Kidney epithelial cell (primary cell): Measurements from ENCODE around the gene TBC1D10A. TPM values are rescaled to one million over a fixed set of nuclear protein-coding genes. Genes with fewer than 3 reads are reported as not detected.

Experiments
- DNase-seq: peaks from one replicate; pipeline ENCODE4 v3.0.0-alpha.2; 2010; ENCODE audit warnings: low read depth
- H3K27me3 ChIP-seq: 2 replicates; pipeline ENCODE4 v1.6.0; 2011; ENCODE audit warnings: low read length; ENCODE audit not compliant: control insufficient read depth, insufficient read depth
- H3K36me3 ChIP-seq: 2 replicates; pipeline ENCODE4 v1.5.1; 2011; ENCODE audit warnings: low read length; ENCODE audit not compliant: control insufficient read depth, insufficient read depth
- H3K4me3 ChIP-seq: 2 replicates; pipeline ENCODE4 v1.5.1; 2011; ENCODE audit warnings: low read depth, mild to moderate bottlenecking, control low read depth, low read length
- total RNA-seq: library from RNA; depleted of rRNA; stranded (reverse); fragments of >200 nt; gene quantifications from 2 replicates; pipeline ENCODE4 v1.2.3, GENCODE V29; 2015
- TF ChIP-seq, protein P1 (sequence below): IDR thresholded peaks from 2 replicates; pipeline ENCODE4 v1.5.1; 2011; ENCODE audit warnings: mild to moderate bottlenecking, moderate library complexity, low read length, control low read depth, inconsistent platforms; ENCODE audit not compliant: insufficient read depth, poor library complexity, severe bottlenecking

Gene TBC1D10A
- total RNA-seq, 1 donor from 2014 or later: 23.9 TPM

DNA sequence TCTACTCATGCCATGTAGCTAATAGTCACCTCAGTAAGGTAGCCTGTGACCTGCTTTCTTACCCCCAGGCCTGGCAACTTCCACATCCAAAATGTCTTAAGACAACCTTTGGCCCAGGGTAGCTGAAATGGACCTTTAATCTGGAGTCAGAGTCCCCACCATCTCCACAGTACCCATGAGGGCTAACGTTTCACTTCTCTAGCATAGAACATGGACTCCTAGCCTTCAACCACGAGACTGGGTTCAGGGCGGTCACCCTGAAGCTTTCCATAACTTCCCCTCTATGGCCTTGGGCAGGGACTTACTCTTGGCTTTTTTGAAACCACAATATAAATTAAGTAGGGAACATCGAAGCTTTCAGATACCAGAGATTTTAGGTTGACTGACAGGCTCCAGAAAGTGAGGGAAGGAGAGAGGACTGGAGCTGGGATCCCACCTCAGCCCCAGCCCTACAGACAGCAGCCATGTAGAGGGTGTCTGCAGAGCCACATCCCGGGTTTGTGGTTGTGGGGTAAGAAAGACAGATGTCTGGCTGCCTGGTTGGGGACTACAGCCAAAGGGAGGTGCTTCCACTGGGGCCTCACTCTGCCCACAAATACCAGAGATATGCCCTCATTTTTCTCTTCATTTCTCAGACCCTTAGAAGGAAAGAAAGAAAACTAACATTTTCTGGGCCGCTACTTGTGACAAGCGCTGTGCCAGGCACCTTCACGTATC is 2.6 kb downstream of the TBC1D10A start:
- no peaks in the 10 kb centered on the region for H3K36me3 ChIP-seq
- H3K4me3 ChIP-seq: no peak overlapping the region
- no peaks in the 10 kb centered on the region for H3K27me3 ChIP-seq
- no peak for DNase-seq
- TF ChIP-seq, protein P1, sequence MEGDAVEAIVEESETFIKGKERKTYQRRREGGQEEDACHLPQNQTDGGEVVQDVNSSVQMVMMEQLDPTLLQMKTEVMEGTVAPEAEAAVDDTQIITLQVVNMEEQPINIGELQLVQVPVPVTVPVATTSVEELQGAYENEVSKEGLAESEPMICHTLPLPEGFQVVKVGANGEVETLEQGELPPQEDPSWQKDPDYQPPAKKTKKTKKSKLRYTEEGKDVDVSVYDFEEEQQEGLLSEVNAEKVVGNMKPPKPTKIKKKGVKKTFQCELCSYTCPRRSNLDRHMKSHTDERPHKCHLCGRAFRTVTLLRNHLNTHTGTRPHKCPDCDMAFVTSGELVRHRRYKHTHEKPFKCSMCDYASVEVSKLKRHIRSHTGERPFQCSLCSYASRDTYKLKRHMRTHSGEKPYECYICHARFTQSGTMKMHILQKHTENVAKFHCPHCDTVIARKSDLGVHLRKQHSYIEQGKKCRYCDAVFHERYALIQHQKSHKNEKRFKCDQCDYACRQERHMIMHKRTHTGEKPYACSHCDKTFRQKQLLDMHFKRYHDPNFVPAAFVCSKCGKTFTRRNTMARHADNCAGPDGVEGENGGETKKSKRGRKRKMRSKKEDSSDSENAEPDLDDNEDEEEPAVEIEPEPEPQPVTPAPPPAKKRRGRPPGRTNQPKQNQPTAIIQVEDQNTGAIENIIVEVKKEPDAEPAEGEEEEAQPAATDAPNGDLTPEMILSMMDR: no peak

DNA sequence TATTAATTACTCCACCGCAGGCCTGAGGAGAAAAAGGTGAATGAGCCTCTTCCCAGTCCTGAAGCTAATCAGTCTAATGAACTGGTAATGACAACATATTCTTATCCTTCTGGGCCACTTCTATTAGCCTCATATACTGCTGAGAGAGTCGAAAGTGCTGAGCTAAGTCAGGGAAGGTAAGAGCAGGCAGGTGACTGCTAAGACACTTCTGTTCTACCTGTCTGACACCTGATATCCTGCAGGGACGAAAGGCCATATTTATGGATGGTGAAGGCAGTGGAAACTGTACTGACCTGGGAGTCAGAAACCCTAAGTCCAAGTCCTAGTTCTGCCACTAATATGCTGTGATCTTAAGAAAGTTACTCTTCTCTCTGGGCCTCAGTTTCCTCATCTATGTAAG is 3.5 kb downstream of the TBC1D10A start:
- TF ChIP-seq, protein P1: no peak
- H3K36me3 ChIP-seq: no peaks in the 10 kb centered on the region
- no peak for DNase-seq
- no peak overlapping the region for H3K4me3 ChIP-seq
- H3K27me3 ChIP-seq: no peaks in the 10 kb centered on the region

DNA sequence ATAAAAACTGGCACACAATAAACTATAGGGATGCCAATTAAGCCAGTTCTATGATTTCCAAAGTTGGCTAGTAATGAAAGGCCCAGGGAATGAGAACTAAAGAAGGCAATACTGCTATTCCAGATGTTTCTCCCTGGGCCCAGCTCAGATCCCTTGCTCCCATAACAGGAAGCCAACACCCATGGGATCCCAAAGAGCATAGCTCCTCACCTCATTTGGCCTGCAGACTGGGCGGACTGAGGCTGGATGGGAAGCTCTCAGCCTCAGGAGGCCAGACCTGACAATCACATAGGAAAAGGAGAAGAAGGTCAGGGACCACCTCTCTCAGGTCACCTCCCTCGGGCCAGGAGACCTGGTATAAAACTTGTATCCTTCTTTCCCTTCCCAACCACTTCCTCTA is 5.3 kb downstream of the TBC1D10A start:
- H3K36me3 ChIP-seq: no peaks in the 10 kb centered on the region
- no peak for DNase-seq
- TF ChIP-seq, protein P1: no peak
- no peaks in the 10 kb centered on the region for H3K27me3 ChIP-seq
- H3K4me3 ChIP-seq: no peak overlapping the region

DNA sequence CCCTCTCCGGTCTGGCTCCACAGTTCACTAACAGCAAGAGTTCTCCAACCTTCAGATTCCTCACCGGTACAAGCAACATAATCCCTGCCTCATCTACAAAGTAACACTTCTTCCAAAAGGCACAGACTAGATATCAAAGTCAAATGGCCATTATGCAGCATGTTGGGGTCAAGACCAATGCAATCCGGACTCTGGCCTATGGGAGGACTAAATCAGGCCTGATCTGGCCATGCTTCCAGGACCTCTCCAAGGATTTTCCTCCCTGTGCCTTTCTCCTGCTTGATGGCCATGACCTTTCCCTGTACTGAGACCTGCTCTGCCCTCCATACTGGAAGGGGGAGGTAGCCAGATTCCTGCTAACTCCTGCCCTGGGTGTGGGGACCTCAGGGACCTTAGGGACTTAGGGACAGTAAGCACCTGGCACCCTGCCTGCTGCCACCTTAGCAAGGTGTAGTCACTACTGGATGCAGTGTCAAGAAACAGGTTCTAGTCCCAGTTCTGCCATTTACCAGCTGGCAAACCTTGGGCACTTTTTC is 6.7 kb downstream of the TBC1D10A start:
- DNase-seq: no peak
- TF ChIP-seq, protein P1: no peak
- Histone ChIP-seq H3K4me3 (no peak overlapping the region), H3K27me3 (no peaks in the 10 kb centered on the region), H3K36me3 (no peaks in the 10 kb centered on the region)

DNA sequence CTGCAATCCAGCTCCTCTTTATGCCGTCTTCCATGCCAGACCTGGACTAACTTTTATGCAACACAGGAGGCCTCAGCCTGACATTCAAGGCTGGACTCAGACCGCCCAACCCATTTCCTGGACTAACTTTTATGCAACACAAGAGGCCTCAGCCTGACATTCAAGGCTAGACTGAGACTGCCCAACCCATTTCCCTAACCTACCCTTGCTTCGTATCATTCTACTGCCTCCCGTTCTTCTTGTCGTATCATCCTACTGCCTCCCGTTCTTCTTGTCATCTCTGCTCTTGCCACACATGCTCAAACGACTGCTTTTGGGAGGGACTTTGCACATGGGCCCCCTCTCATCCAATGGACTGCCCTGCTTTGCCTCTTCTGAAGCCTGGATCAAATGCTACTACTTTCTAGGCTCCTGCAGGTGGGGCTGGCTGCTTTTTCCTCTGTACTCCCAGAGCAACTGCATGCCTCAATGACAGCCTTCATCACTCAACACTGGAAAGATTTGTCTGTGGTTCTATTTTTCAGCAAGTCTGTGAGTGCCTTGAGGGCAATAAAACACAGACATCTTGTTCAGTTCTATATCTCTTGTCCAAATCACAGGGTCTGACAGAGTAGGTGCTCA is 7.8 kb downstream of the TBC1D10A start:
- TF ChIP-seq, protein P1: no peak
- Histone ChIP-seq H3K27me3 (no peaks in the 10 kb centered on the region), H3K36me3 (no peaks in the 10 kb centered on the region), H3K4me3 (no peak overlapping the region)
- no peak for DNase-seq
